HepG2 (cell line): Measurements from ENCODE around the gene LSM2. TPM values are rescaled to one million over a fixed set of nuclear protein-coding genes. Genes with fewer than 3 reads are reported as not detected.

Experiments
- ATAC-seq: fragments of 200-7000 bp; cut with Tn5 transposase; 3 replicates; pipeline ENCODE4 v1.9.1; 2020; ENCODE audit warnings: mild to moderate bottlenecking, moderate library complexity
- BruUV-seq: library from RNA; stranded (reverse); fragments of 400-500 nt; replicated peaks from 2 replicates; lab custom pipeline; 2021; lab: Mats Ljungman, UMichigan
- CTCF ChIA-PET: fragments of 300-600 bp; formaldehyde crosslinking; extraction: SDS; loops from one replicate; lab custom pipeline; 2021; ENCODE audit warnings: low total read pairs, inconsistent platforms, low intra/inter-chr PET ratio; lab: Yijun Ruan, JAX
- POLR2A ChIA-PET: fragments of 350-600 bp; sonication (Branson Sonifier 250); formaldehyde crosslinking; loops from one replicate; lab custom pipeline; 2020; ENCODE audit warnings: antibody characterized with exemption, inconsistent platforms; lab: Yijun Ruan, JAX
- DNase-seq: peaks from one replicate; pipeline ENCODE4 v3.0.0-alpha.2; 2015; ENCODE audit warnings: low spot score
- FAIRE-seq: peaks from 3 replicates; lab custom pipeline; 2011; peaks lifted over from hg19 to GRCh38; lab: Jason Lieb, UNC
- H2AFZ ChIP-seq: one replicate; pipeline ENCODE4 v1.6.1; 2011; ENCODE audit warnings: low read length, inconsistent platforms
- H3K27ac ChIP-seq: fragments of 300-600 bp; 3 replicates; pipeline ENCODE4 v1.8.0; 2011; ENCODE audit warnings: mixed run types, mild to moderate bottlenecking, mixed read lengths, low read length, inconsistent platforms; ENCODE audit not compliant: insufficient read depth; ENCODE audit errors: extremely low read length
- H3K27me3 ChIP-seq, 2 experiments: fragments of 200-600 bp in 1 of 2; 2 replicates in 1 of 2; 3 replicates in 1 of 2; pipeline versions ENCODE4 v1.6.0 to v1.8.0; 2011; ENCODE audit warnings: low read length in 2 of 2, mild to moderate bottlenecking in 2 of 2, moderate library complexity in 2 of 2, inconsistent platforms in 1 of 2; ENCODE audit not compliant: insufficient read depth in 2 of 2, control insufficient read depth in 1 of 2
- H3K36me3 ChIP-seq, 2 experiments: fragments of 200-600 bp in 1 of 2; replicated peaks in 1 of 2; 2 replicates in 1 of 2; 3 replicates in 1 of 2; pipeline versions ENCODE4 v1.5.1 to v1.8.0; 2011; ENCODE audit warnings: low read length in 2 of 2, inconsistent platforms in 1 of 2; ENCODE audit not compliant: insufficient read depth in 2 of 2, control insufficient read depth in 1 of 2
- H3K4me1 ChIP-seq: 2 replicates; pipeline ENCODE4 v1.5.1; 2012; ENCODE audit warnings: low read length, inconsistent platforms; ENCODE audit not compliant: insufficient read depth
- H3K4me2 ChIP-seq: 2 replicates; pipeline ENCODE4 v1.6.0; 2011; ENCODE audit warnings: low read depth, low read length, inconsistent platforms
- H3K4me3 ChIP-seq, 3 experiments: fragments of 200-600 bp in 1 of 3; sonication (generic), shearing (Covaris generic) in 1 of 3; replicated peaks in 1 of 3; 2 replicates each; pipeline ENCODE4 v1.5.1; 2011 to 2016; ENCODE audit warnings: low read length in 3 of 3, inconsistent platforms in 2 of 3, low read depth in 2 of 3, mild to moderate bottlenecking in 2 of 3, control low read depth in 1 of 3, mixed read lengths in 1 of 3; ENCODE audit not compliant: insufficient read depth in 1 of 3
- H3K79me2 ChIP-seq: one replicate; pipeline ENCODE4 v1.6.1; 2011; ENCODE audit warnings: low read length, inconsistent platforms; ENCODE audit not compliant: insufficient read depth
- H3K9ac ChIP-seq: 2 replicates; pipeline ENCODE4 v1.6.0; 2011; ENCODE audit warnings: mild to moderate bottlenecking, low read depth, low read length, inconsistent platforms; ENCODE audit not compliant: insufficient read depth
- H3K9me3 ChIP-seq: 2 replicates; pipeline ENCODE4 v1.5.1; 2012; ENCODE audit warnings: mild to moderate bottlenecking, low read length
- H4K20me1 ChIP-seq: 2 replicates; pipeline ENCODE4 v1.6.0; 2011; ENCODE audit warnings: inconsistent platforms, mild to moderate bottlenecking, low read length, moderate library complexity; ENCODE audit not compliant: insufficient read depth
- CHD4 ChIP-seq: fragments of 200-600 bp; sonication (generic); IDR thresholded peaks from 2 replicates; pipeline ENCODE4 v1.7.0; 2017; ENCODE audit warnings: mild to moderate bottlenecking, low read length, borderline replicate concordance
- CSRNP2 ChIP-seq: sonication (generic); formaldehyde crosslinking; conservative IDR thresholded peaks from 2 replicates; pipeline ENCODE4 v1.8.0; 2022; ENCODE audit warnings: low read depth, missing genetic modification reagents
- FOSL2 ChIP-seq: sonication (generic); formaldehyde crosslinking; IDR thresholded peaks from 2 replicates; pipeline ENCODE4 v1.4.0; 2020; ENCODE audit warnings: missing genetic modification reagents
- HIVEP1 ChIP-seq: sonication (generic); formaldehyde crosslinking; IDR thresholded peaks from 2 replicates; pipeline ENCODE4 v1.4.0; 2020; ENCODE audit warnings: mild to moderate bottlenecking, missing genetic modification reagents
- IKZF4 ChIP-seq: sonication (generic); formaldehyde crosslinking; IDR thresholded peaks from 2 replicates; pipeline ENCODE4 v1.5.1; 2020; ENCODE audit warnings: borderline replicate concordance, mild to moderate bottlenecking, low read depth, missing genetic modification reagents; ENCODE audit errors: not compliant biosample characterization
- ISL2 ChIP-seq: sonication (generic); formaldehyde crosslinking; IDR thresholded peaks from 2 replicates; pipeline ENCODE4 v1.5.0; 2020; ENCODE audit warnings: missing genetic modification reagents
- JUND ChIP-seq: sonication (generic); formaldehyde crosslinking; IDR thresholded peaks from 2 replicates; pipeline ENCODE4 v1.8.0; 2022; ENCODE audit warnings: mild to moderate bottlenecking, missing genetic modification reagents
- MAF1 ChIP-seq: sonication (generic); formaldehyde crosslinking; IDR thresholded peaks from 2 replicates; pipeline ENCODE4 v1.5.0; 2020; ENCODE audit warnings: missing genetic modification reagents, borderline replicate concordance
- MLLT10 ChIP-seq: sonication (generic); formaldehyde crosslinking; IDR thresholded peaks from 2 replicates; pipeline ENCODE4 v1.4.0; 2020; ENCODE audit warnings: missing genetic modification reagents
- POLR2AphosphoS5 ChIP-seq: IDR thresholded peaks from 2 replicates; pipeline ENCODE4 v1.6.1; 2012; ENCODE audit warnings: low read depth, low read length
- RNF2 ChIP-seq: fragments of 450-650 bp; conservative IDR thresholded peaks from 2 replicates; pipeline ENCODE4 v1.6.1; 2016; ENCODE audit warnings: low read depth
- SP5 ChIP-seq: IDR thresholded peaks from 2 replicates; pipeline ENCODE4 v1.6.1; 2016; ENCODE audit warnings: low read depth, borderline replicate concordance
- STAT6 ChIP-seq: sonication (generic); formaldehyde crosslinking; IDR thresholded peaks from 2 replicates; pipeline ENCODE4 v1.4.0; 2020; ENCODE audit warnings: missing genetic modification reagents, mild to moderate bottlenecking, borderline replicate concordance
- ZBTB38 ChIP-seq: sonication (generic); formaldehyde crosslinking; IDR thresholded peaks from 2 replicates; pipeline ENCODE4 v1.5.1; 2020; ENCODE audit warnings: mild to moderate bottlenecking, missing genetic modification reagents
- ZNF12 ChIP-seq: sonication (generic); formaldehyde crosslinking; IDR thresholded peaks from 2 replicates; pipeline ENCODE4 v1.5.0; 2020; ENCODE audit warnings: missing genetic modification reagents
- ZSCAN20 ChIP-seq: sonication (generic); formaldehyde crosslinking; IDR thresholded peaks from 2 replicates; pipeline ENCODE4 v1.4.0; 2020; ENCODE audit warnings: missing genetic modification reagents, mild to moderate bottlenecking, borderline replicate concordance
- WGBS: methylation state at CpG from one replicate; pipeline ENCODE4 v1.1.6; 2017; ENCODE audit warnings: low lambda C conversion rate; 5-methylcytosine and 5-hydroxymethylcytosine counted together
- in situ Hi-C: cut with HindIII; loops from 2 replicates; pipeline ENCODE4 v1.10.0; 2017; ENCODE audit warnings: low pct_unique_long_range_greater_than_20kb; ENCODE audit not compliant: extremely low pct_ligation_motif_present
- intact Hi-C: fragments of 100-400 bp; cut with micrococcal nuclease; formaldehyde crosslinking; loops from one replicate; pipeline ENCODE4 v1.10.0; 2022; ENCODE audit not compliant: unreplicated experiment
- polyA plus RNA-seq, 8 experiments: library from polyadenylated mRNA; depleted of rRNA in 3 of 8; stranded (reverse) in 7 of 8; unstranded in 1 of 8; fragments of >200 nt; fragmentation: Illumina TruSeq in 4 of 8; extraction: Trizol in 4 of 8; gene quantifications; 2 replicates each; pipeline versions ENCODE4 v1.2.1 to v1.2.3, GENCODE V29; 2011 to 2016; ENCODE audit warnings: low read depth in 4 of 8, missing spikeins in 1 of 8, mixed read lengths in 1 of 8; ENCODE audit not compliant: insufficient read depth in 1 of 8
- total RNA-seq, 5 experiments: library from RNA; depleted of rRNA; stranded (reverse); fragments of >200 nt; fragmentation: Illumina TruSeq; extraction: Trizol; gene quantifications; 2 replicates each; pipeline ENCODE4 v1.2.3, GENCODE V29; 2016; ENCODE audit warnings: low read depth in 1 of 5
- TF ChIP-seq, protein P1 (sequence below): sonication (generic); formaldehyde crosslinking; IDR thresholded peaks from 2 replicates; pipeline ENCODE4 v1.5.1; 2020; ENCODE audit warnings: mild to moderate bottlenecking, moderate library complexity, missing genetic modification reagents

LSM2 gene
- total and polyA plus RNA-seq, 2 of the 13 experiments (the other 11 are each of a cell fraction or from before 2014, with no cell fraction given) = 69.4 to 90.5 TPM

GRCh38 chr6:31834367-31835250 is 27.8 kb upstream of the LSM2 start:
- H3K27ac ChIP-seq = peak overlapping the region; percentile 93
- H4K20me1 ChIP-seq = peaks cover 40% of the 10 kb centered on the region
- intact Hi-C loops (loop anchor here (1.0 to 10.0 kb wide), 6 partner anchors 28 to 292 kb away; partner anchors contain the start of genes CSNK2B, DDX39B, EHMT2 and LY6G5B), in situ Hi-C loops (loop anchor here (5.0 kb wide), 1 partner anchor 62 kb away; no protein-coding TSS in a partner anchor)
- no peak overlapping the region for H2AFZ ChIP-seq
- peaks cover 12 to 33% of the 10 kb centered on the region in 2 experiments for H3K36me3 ChIP-seq
- H3K27me3 ChIP-seq = peaks cover 0 to 2% of the 10 kb centered on the region in 2 experiments; a peak in 1 of 5 replicates
- no peaks in the 10 kb centered on the region for H3K9me3 ChIP-seq
- CTCF ChIA-PET = no interaction called here
- BruUV-seq = no TSS peak
- peak overlapping the region; percentile 84 for H3K4me2 ChIP-seq
- H3K79me2 ChIP-seq = peaks cover 63% of the 10 kb centered on the region
- under 1% methylated on average over 47 of the region's 59 CpGs for WGBS
- POLR2A ChIA-PET = interaction anchor here (0.6 to 15.7 kb wide), 40 partner anchors 9 to 288 kb away, joined by 3 to 264 read pairs (median 5); partner anchors contain the start of genes ABHD16A, APOM, C6orf47 and CFB
- FAIRE-seq = peak; percentile 69
- DNase-seq = peak; percentile 92
- peaks cover 56% of the 10 kb centered on the region for H3K4me1 ChIP-seq
- H3K4me3 ChIP-seq = peak overlapping the region; percentile 75 to 98 (median 93)
- peak overlapping the region; percentile 98 for H3K9ac ChIP-seq
- ATAC-seq = peak; percentile 85
- peak; percentile 54 for TF ChIP-seq ISL2 (CRISPR knock-in tag)
- peak; percentile 38; the same call in 1 of the 2 replicates for TF ChIP-seq FOSL2 (CRISPR knock-in tag)
- TF ChIP-seq MLLT10 (CRISPR knock-in tag) = peak; percentile 21; the same call in 1 of the 2 replicates
- TF ChIP-seq CHD4 = peak; percentile 74; the same call in 1 of the 2 replicates
- TF ChIP-seq ZSCAN20 (CRISPR knock-in tag) = peak; percentile 45; the same call in 1 of the 2 replicates
- peak; percentile 76 for TF ChIP-seq HIVEP1 (CRISPR knock-in tag)
- TF ChIP-seq IKZF4 (CRISPR knock-in tag) = peak; percentile 96
- peak; percentile 60 for TF ChIP-seq STAT6 (CRISPR knock-in tag)
- TF ChIP-seq JUND (CRISPR knock-in tag) = peak; percentile 60
- TF ChIP-seq SP5 (CRISPR knock-in tag) = no peak
- TF ChIP-seq, protein P1, sequence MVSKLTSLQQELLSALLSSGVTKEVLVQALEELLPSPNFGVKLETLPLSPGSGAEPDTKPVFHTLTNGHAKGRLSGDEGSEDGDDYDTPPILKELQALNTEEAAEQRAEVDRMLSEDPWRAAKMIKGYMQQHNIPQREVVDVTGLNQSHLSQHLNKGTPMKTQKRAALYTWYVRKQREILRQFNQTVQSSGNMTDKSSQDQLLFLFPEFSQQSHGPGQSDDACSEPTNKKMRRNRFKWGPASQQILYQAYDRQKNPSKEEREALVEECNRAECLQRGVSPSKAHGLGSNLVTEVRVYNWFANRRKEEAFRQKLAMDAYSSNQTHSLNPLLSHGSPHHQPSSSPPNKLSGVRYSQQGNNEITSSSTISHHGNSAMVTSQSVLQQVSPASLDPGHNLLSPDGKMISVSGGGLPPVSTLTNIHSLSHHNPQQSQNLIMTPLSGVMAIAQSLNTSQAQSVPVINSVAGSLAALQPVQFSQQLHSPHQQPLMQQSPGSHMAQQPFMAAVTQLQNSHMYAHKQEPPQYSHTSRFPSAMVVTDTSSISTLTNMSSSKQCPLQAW (CRISPR knock-in tag) = peak; percentile 63
- TF ChIP-seq CSRNP2 = no peak
- TF ChIP-seq MAF1 = peak; percentile 97
- TF ChIP-seq ZNF12 (CRISPR knock-in tag) = peak; percentile 60; the same call in 1 of the 2 replicates
- peak; percentile 99 for TF ChIP-seq POLR2AphosphoS5
- TF ChIP-seq RNF2 = 0 out of 2 replicates have a peak, but pooled peaks have one; percentile 50
- TF ChIP-seq ZBTB38 = peak; percentile 77
